HG03025 (cell line): ENCODE data around the gene ZBTB26.
"Not testable (repeated sequence)": the region's sequence is repeated elsewhere in the genome, so short reads cannot be mapped to it uniquely, and the experiment has no call there.

Source experiments
- ATAC-seq: cut with Tn5 transposase; IDR thresholded peaks from one replicate; pipeline ENCODE4 v1.9.1; 2021; ENCODE audit warnings: mild to moderate bottlenecking, moderate library complexity; ENCODE audit not compliant: unreplicated experiment, low FRiP score

Gene ZBTB26

GRCh38 chr9:122930541-122931225, 629 bp downstream of the ZBTB26 start:
- peak; percentile 11 for ATAC-seq

- no peak for ATAC-seq
These were observed 1.4 kb downstream of the ZBTB26 start for GRCh38 chr9:122929796-122930354.

- no peak for ATAC-seq
These were observed 7.4 kb downstream of the ZBTB26 start for GRCh38 chr9:122923947-122924346.

GRCh38 chr9:122922713-122923112, 8.6 kb downstream of the ZBTB26 start:
- ATAC-seq = no peak

- ATAC-seq = no peak
These were observed 13.0 kb downstream of the ZBTB26 start for GRCh38 chr9:122918310-122918709.

GRCh38 chr9:122912964-122913673, 18.2 kb downstream of the ZBTB26 start, which contains the start of gene ZBTB6:
Gene ZBTB6, minus strand, starts transcription at chr9:122913323. Its CDS starts 1,251 bp downstream, at chr9:122912072.
- ATAC-seq = peak; percentile 93

- no peak for ATAC-seq
These were observed 18.7 kb downstream of the ZBTB26 start for GRCh38 chr9:122912671-122912963.

GRCh38 chr9:122906122-122906521, 25.2 kb downstream of the ZBTB26 start:
- ATAC-seq = not testable (repeated sequence)

- ATAC-seq = peak; percentile 79
These were observed 26.2 kb downstream of the ZBTB26 start, which contains the start of gene RC3H2 for GRCh38 chr9:122904823-122905710. Gene RC3H2, minus strand, starts transcription at chr9:122905359. Its CDS starts 7,850 bp downstream, at chr9:122897509.

GRCh38 chr9:122904466-122904822, 26.9 kb downstream of the ZBTB26 start:
- no peak for ATAC-seq

GRCh38 chr9:122900791-122901190, 30.5 kb downstream of the ZBTB26 start:
- ATAC-seq = no peak

- no peak for ATAC-seq
These were observed 33.3 kb downstream of the ZBTB26 start for GRCh38 chr9:122897969-122898368.

- no peak for ATAC-seq
These were observed 42.8 kb downstream of the ZBTB26 start for GRCh38 chr9:122888480-122888879.

GRCh38 chr9:122883125-122883524, 48.2 kb downstream of the ZBTB26 start:
- no peak for ATAC-seq

- ATAC-seq = no peak
These were observed 51.9 kb downstream of the ZBTB26 start for GRCh38 chr9:122879443-122879842.

GRCh38 chr9:122875523-122875922, 55.8 kb downstream of the ZBTB26 start:
- no peak for ATAC-seq

GRCh38 chr9:122867276-122867675, 64.0 kb downstream of the ZBTB26 start:
- ATAC-seq = not testable (repeated sequence)

GRCh38 chr9:122866079-122866478, 65.2 kb downstream of the ZBTB26 start:
- ATAC-seq = no peak
